HFFc6 (cell line): ENCODE measurements around the gene NDUFS8. TPM values are rescaled to one million over a fixed set of nuclear protein-coding genes. Genes with fewer than 3 reads are reported as not detected.

ENCODE experiments used
- DNase-seq: peaks from one replicate; pipeline ENCODE4 v3.0.0-alpha.2; 2018
- H3K27ac Mint-ChIP-seq: 2 replicates; pipeline ENCODE4 v1.8.0; 2020; ENCODE audit warnings: mild to moderate bottlenecking, mixed read lengths
- H3K27me3 Mint-ChIP-seq: 2 replicates; pipeline ENCODE4 v1.8.0; 2021; ENCODE audit warnings: mild to moderate bottlenecking, moderate library complexity, mixed read lengths; ENCODE audit not compliant: insufficient read depth
- H3K36me3 Mint-ChIP-seq: 2 replicates; pipeline ENCODE4 v1.8.0; 2021; ENCODE audit warnings: low read depth, mixed read lengths
- H3K4me1 Mint-ChIP-seq: 2 replicates; pipeline ENCODE4 v1.8.0; 2020; ENCODE audit warnings: low read depth, mixed read lengths
- H3K4me3 Mint-ChIP-seq: 2 replicates; pipeline ENCODE4 v1.8.0; 2020; ENCODE audit warnings: mild to moderate bottlenecking, moderate library complexity, mixed read lengths
- H3K9me3 Mint-ChIP-seq: 2 replicates; pipeline ENCODE4 v1.8.0; 2020; ENCODE audit warnings: mild to moderate bottlenecking, mixed read lengths
- total RNA-seq, 6 experiments: library from RNA; stranded (reverse); fragmentation: NEBNext Ultra II Directional; extraction: Animal tissue kit (Norgen Biotek cat#: 25700); gene quantifications; 2 replicates in 1 of 6; 3 replicates in 5 of 6; pipeline ENCODE4 v1.2.3, GENCODE V29; 2021
- TF ChIP-seq, protein P1 (sequence below): fragments of 200-600 bp; sonication (generic); IDR thresholded peaks from 2 replicates; pipeline ENCODE4 v1.5.0; 2021; ENCODE audit warnings: antibody characterized with exemption, mild to moderate bottlenecking

Gene NDUFS8
- total RNA-seq, 6 experiments from 2014 or later = 221 to 236 (median 223) TPM

DNA sequence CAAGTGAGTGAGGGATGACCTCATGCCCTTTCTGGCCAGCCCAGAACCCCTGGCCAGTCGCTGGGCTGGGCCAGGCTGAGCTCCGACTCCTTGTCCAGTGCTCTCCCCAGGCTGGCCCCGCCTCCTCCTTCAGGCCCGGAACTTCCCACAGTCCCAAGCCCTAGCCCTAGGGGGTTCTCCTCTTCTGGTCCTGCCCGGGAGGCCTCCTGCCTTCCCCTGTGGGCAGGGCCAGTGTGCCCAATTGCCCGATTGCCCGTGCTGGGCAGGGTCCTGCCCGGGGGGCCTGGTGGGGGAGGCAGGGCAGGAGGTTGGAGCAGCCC is 12.5 kb downstream of the NDUFS8 start:
- Mint-ChIP-seq H3K4me3 (no peak overlapping the region), H3K36me3 (no peaks in the 10 kb centered on the region), H3K27ac (peak overlapping the region; percentile 31; the same call in 1 of the 2 replicates), H3K27me3 (peaks cover 3% of the 10 kb centered on the region; the same call in 1 of the 2 replicates), H3K4me1 (peaks cover 12% of the 10 kb centered on the region), H3K9me3 (no peaks in the 10 kb centered on the region)
- TF ChIP-seq, protein P1, sequence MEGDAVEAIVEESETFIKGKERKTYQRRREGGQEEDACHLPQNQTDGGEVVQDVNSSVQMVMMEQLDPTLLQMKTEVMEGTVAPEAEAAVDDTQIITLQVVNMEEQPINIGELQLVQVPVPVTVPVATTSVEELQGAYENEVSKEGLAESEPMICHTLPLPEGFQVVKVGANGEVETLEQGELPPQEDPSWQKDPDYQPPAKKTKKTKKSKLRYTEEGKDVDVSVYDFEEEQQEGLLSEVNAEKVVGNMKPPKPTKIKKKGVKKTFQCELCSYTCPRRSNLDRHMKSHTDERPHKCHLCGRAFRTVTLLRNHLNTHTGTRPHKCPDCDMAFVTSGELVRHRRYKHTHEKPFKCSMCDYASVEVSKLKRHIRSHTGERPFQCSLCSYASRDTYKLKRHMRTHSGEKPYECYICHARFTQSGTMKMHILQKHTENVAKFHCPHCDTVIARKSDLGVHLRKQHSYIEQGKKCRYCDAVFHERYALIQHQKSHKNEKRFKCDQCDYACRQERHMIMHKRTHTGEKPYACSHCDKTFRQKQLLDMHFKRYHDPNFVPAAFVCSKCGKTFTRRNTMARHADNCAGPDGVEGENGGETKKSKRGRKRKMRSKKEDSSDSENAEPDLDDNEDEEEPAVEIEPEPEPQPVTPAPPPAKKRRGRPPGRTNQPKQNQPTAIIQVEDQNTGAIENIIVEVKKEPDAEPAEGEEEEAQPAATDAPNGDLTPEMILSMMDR = no peak
- DNase-seq = no peak

DNA sequence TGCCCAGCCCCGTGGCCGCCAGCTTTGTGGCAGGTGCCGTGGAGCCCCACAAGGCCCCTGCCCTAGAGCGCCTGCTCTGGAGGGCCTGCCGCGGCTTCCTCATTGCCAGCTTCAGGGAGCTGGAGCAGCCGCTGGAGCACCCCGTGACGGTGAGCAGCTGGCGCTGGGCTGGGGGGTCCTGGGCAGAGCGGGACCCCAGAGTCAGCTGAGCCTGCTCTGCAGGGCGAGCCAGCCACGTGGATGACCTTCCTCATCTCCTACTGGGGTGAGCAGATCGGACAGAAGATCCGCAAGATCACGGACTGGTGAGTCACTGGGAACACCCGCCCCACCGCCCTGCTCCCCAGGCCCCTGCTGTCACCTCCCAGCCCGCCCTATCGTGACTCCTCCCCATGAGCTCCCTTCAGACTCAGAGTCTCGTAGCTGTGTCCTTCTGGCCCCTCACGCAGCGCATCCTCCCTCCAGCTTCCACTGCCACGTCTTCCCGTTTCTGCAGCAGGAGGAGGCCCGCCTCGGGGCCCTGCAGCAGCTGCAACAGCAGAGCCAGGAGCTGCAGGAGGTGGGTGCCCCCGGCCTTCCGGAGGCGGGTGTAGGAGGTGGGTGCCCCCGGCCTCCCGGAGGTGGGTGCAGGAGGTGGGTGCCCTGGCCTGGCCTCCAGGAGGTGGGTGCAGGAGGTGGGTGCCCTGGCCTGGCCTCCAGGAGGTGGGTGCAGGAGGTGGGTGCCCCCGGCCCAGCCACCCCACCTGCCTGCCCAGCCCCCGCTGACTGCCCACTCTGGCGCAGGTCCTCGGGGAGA is 13.1 kb downstream of the NDUFS8 start:
- H3K4me1 Mint-ChIP-seq = peaks cover 12% of the 10 kb centered on the region
- peak overlapping the region; percentile 39; the same call in 1 of the 2 replicates for H3K4me3 Mint-ChIP-seq
- H3K9me3 Mint-ChIP-seq = no peaks in the 10 kb centered on the region
- H3K27me3 Mint-ChIP-seq = peaks cover 3% of the 10 kb centered on the region; the same call in 1 of the 2 replicates
- no peaks in the 10 kb centered on the region for H3K36me3 Mint-ChIP-seq
- TF ChIP-seq, protein P1 = no peak
- peak overlapping the region; percentile 57 for H3K27ac Mint-ChIP-seq
- peak; percentile 77 for DNase-seq

DNA sequence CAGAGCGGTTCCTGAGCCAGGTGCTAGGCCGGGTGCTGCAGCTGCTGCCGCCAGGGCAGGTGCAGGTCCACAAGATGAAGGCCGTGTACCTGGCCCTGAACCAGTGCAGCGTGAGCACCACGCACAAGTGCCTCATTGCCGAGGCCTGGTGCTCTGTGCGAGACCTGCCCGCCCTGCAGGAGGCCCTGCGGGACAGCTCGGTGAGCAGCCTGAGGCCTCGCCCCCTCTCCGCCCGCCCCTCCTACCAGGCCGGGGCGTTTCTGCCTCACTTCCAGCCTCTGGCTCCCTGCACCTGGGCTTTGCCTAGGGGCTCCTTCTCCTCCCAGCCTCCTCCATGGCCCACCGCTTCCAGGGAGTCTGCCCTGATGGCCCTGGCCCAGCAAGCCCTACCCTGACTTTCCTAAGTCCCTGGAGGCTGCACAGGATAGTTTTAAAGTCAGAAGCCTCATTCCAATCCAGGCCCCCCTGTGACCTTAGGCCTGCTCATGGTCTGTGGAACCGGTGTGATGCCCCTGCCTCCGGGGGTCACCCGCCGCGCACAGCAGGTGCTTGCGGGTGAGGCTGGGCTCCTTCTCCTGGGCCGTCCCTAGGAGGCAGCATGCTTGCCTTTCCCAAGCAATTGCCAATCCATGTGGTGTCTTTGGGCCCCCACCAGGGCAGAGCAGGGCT is 13.8 kb downstream of the NDUFS8 start:
- TF ChIP-seq, protein P1 = peak; percentile 36
- Mint-ChIP-seq H3K27ac (no peak overlapping the region), H3K9me3 (no peaks in the 10 kb centered on the region), H3K36me3 (no peaks in the 10 kb centered on the region), H3K4me3 (no peak overlapping the region), H3K27me3 (peaks cover 3% of the 10 kb centered on the region; the same call in 1 of the 2 replicates), H3K4me1 (peaks cover 12% of the 10 kb centered on the region)
- DNase-seq = no peak

DNA sequence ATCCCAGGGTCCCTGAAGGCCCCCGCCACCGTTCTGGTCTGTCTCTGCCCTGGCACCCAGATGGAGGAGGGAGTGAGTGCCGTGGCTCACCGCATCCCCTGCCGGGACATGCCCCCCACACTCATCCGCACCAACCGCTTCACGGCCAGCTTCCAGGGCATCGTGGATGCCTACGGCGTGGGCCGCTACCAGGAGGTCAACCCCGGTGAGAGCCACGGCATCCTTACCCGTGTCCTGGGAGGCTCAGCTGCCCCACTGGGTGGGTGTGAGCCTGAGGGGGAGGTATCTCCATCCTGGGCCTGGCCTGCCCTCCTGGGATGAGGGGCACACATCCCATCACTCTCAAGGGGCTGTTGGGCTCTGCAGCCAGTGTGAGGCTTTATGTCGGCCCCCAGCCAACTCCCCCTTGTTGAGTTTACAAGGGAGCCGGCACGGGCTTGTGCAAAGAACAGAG is 14.4 kb downstream of the NDUFS8 start:
- H3K27me3 Mint-ChIP-seq = no peaks in the 10 kb centered on the region
- H3K9me3 Mint-ChIP-seq = no peaks in the 10 kb centered on the region
- H3K4me1 Mint-ChIP-seq = peaks cover 9% of the 10 kb centered on the region
- no peak overlapping the region for H3K27ac Mint-ChIP-seq
- no peak for DNase-seq
- H3K36me3 Mint-ChIP-seq = no peaks in the 10 kb centered on the region
- TF ChIP-seq, protein P1 = no peak; the same call in 1 of the 2 replicates
- no peak overlapping the region for H3K4me3 Mint-ChIP-seq

DNA sequence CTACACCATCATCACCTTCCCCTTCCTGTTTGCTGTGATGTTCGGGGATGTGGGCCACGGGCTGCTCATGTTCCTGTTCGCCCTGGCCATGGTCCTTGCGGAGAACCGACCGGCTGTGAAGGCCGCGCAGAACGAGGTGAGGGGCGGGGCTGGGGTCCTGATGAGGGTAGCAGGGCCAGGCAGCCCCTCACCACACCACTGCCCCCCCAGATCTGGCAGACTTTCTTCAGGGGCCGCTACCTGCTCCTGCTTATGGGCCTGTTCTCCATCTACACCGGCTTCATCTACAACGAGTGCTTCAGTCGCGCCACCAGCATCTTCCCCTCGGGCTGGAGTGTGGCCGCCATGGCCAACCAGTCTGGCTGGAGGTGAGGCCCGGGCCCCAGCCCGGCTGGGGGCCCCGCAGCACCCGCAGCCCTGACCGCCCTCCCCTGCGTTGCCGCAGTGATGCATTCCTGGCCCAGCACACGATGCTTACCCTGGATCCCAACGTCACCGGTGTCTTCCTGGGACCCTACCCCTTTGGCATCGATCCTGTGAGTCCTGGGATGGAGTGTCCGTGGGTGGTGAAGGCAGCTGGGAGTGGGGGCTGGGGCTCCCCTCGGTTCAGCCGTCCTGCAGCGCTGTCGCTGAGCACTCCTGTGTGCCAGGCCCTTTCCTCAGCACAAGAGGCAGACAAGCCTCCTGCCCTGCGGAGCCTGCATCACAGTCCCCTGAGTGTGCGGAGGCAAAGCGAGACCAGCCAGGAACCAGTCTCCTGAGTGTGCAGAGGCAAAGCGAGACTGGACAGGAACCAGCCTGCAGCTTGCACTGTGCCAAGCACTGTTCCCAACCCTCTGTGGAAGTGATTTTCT is 17.2 kb downstream of the NDUFS8 start:
- Mint-ChIP-seq H3K4me3 (no peak overlapping the region), H3K4me1 (no peaks in the 10 kb centered on the region), H3K27me3 (no peaks in the 10 kb centered on the region; the same call in 1 of the 2 replicates), H3K9me3 (no peaks in the 10 kb centered on the region), H3K36me3 (peaks cover 16% of the 10 kb centered on the region; the same call in 1 of the 2 replicates), H3K27ac (no peak overlapping the region)
- TF ChIP-seq, protein P1 = no peak
- DNase-seq = no peak
